ENCODE measurements around the gene CPO. TPM values are rescaled to one million over a fixed set of nuclear protein-coding genes. Genes with fewer than 3 reads are reported as not detected.
"Not testable (repeated sequence)": the region's sequence is repeated elsewhere in the genome, so short reads cannot be mapped to it uniquely, and the experiment has no call there.

Gene CPO
- polyA plus RNA-seq, 2 donors = 0.06 to 0.15 TPM

- no peaks in the 10 kb centered on the region for H3K36me3 ChIP-seq (ENCODE audit: control insufficient read depth in 2 of 2, insufficient read depth in 2 of 2, low read length in 1 of 2)
- no peaks in the 10 kb centered on the region for H3K27me3 ChIP-seq (ENCODE audit: control insufficient read depth in 1 of 2, insufficient read depth in 2 of 2, low read length in 2 of 2)
- no peaks in the 10 kb centered on the region for H3K9me3 ChIP-seq (ENCODE audit: control insufficient read depth in 2 of 2, insufficient read depth in 1 of 2, low read depth in 1 of 2, low read length in 1 of 2)
- H3K27ac ChIP-seq (ENCODE audit: low read depth in 2 of 2, low read length in 1 of 2) = no peak overlapping the region
- WGBS, 2 donors = 73 to 76% methylated on average over 6 of the region's 6 CpGs
- no peaks in the 10 kb centered on the region for H3K4me1 ChIP-seq (ENCODE audit: control insufficient read depth in 2 of 2, insufficient read depth in 2 of 2, low read length in 1 of 2)
- H3K4me3 ChIP-seq (ENCODE audit: low read depth in 1 of 2, low read length in 2 of 2) = no peak overlapping the region
Observed at GRCh38 chr2:206937555-206937954, 1.8 kb upstream of the CPO start.

- H3K9me3 ChIP-seq (ENCODE audit: control insufficient read depth in 2 of 2, insufficient read depth in 1 of 2, low read depth in 1 of 2, low read length in 1 of 2) = no peaks in the 10 kb centered on the region
- no peak overlapping the region for H3K27ac ChIP-seq (ENCODE audit: low read depth in 2 of 2, low read length in 1 of 2)
- no peaks in the 10 kb centered on the region for H3K27me3 ChIP-seq (ENCODE audit: control insufficient read depth in 1 of 2, insufficient read depth in 2 of 2, low read length in 2 of 2)
- H3K36me3 ChIP-seq (ENCODE audit: control insufficient read depth in 2 of 2, insufficient read depth in 2 of 2, low read length in 1 of 2) = no peaks in the 10 kb centered on the region
- no peak overlapping the region for H3K4me3 ChIP-seq (ENCODE audit: low read depth in 1 of 2, low read length in 2 of 2)
- no peaks in the 10 kb centered on the region for H3K4me1 ChIP-seq (ENCODE audit: control insufficient read depth in 2 of 2, insufficient read depth in 2 of 2, low read length in 1 of 2)
Observed at GRCh38 chr2:206940546-206940945, 1.2 kb downstream of the CPO start.

- H3K9me3 ChIP-seq (ENCODE audit: control insufficient read depth in 2 of 2, insufficient read depth in 1 of 2, low read depth in 1 of 2, low read length in 1 of 2) = no peaks in the 10 kb centered on the region
- H3K27ac ChIP-seq (ENCODE audit: low read depth in 2 of 2, low read length in 1 of 2) = no peak overlapping the region
- no peak overlapping the region for H3K4me3 ChIP-seq (ENCODE audit: low read depth in 1 of 2, low read length in 2 of 2)
- H3K36me3 ChIP-seq (ENCODE audit: control insufficient read depth in 2 of 2, insufficient read depth in 2 of 2, low read length in 1 of 2) = no peaks in the 10 kb centered on the region
- no peaks in the 10 kb centered on the region for H3K4me1 ChIP-seq (ENCODE audit: control insufficient read depth in 2 of 2, insufficient read depth in 2 of 2, low read length in 1 of 2)
- no peaks in the 10 kb centered on the region for H3K27me3 ChIP-seq (ENCODE audit: control insufficient read depth in 1 of 2, insufficient read depth in 2 of 2, low read length in 2 of 2)
- 46% methylated on average over 2 of the region's 2 CpGs for WGBS, 2 donors
Observed at GRCh38 chr2:206942592-206943478, 3.5 kb downstream of the CPO start.

GRCh38 chr2:206953404-206953803, 14.1 kb downstream of the CPO start:
- H3K27ac ChIP-seq (ENCODE audit: low read depth in 2 of 2, low read length in 1 of 2); H3K9me3 ChIP-seq (ENCODE audit: control insufficient read depth in 2 of 2, insufficient read depth in 1 of 2, low read depth in 1 of 2, low read length in 1 of 2); H3K4me1 ChIP-seq (ENCODE audit: control insufficient read depth in 2 of 2, insufficient read depth in 2 of 2, low read length in 1 of 2); H3K36me3 ChIP-seq (ENCODE audit: control insufficient read depth in 2 of 2, insufficient read depth in 2 of 2, low read length in 1 of 2); H3K4me3 ChIP-seq (ENCODE audit: low read depth in 1 of 2, low read length in 2 of 2); H3K27me3 ChIP-seq (ENCODE audit: control insufficient read depth in 1 of 2, insufficient read depth in 2 of 2, low read length in 2 of 2): not testable (repeated sequence)
- 91 to 97% methylated on average over 2 of the region's 2 CpGs for WGBS, 2 donors

- no peak overlapping the region for H3K27ac ChIP-seq (ENCODE audit: low read depth in 2 of 2, low read length in 1 of 2)
- H3K4me1 ChIP-seq (ENCODE audit: control insufficient read depth in 2 of 2, insufficient read depth in 2 of 2, low read length in 1 of 2) = no peaks in the 10 kb centered on the region
- H3K9me3 ChIP-seq (ENCODE audit: control insufficient read depth in 2 of 2, insufficient read depth in 1 of 2, low read depth in 1 of 2, low read length in 1 of 2) = peaks cover 0 to 4% of the 10 kb centered on the region in 2 donors
- no peaks in the 10 kb centered on the region for H3K27me3 ChIP-seq (ENCODE audit: control insufficient read depth in 1 of 2, insufficient read depth in 2 of 2, low read length in 2 of 2)
- H3K4me3 ChIP-seq (ENCODE audit: low read depth in 1 of 2, low read length in 2 of 2) = no peak overlapping the region
- H3K36me3 ChIP-seq (ENCODE audit: control insufficient read depth in 2 of 2, insufficient read depth in 2 of 2, low read length in 1 of 2) = no peaks in the 10 kb centered on the region
Observed at GRCh38 chr2:206955253-206955652, 15.9 kb downstream of the CPO start.

- WGBS, 2 donors = 81 to 86% methylated on average over 3 of the region's 3 CpGs
- Histone ChIP-seq H3K9me3 (ENCODE audit: control insufficient read depth in 2 of 2, insufficient read depth in 1 of 2, low read depth in 1 of 2, low read length in 1 of 2) (peaks cover 0 to 4% of the 10 kb centered on the region in 2 donors), H3K4me1 (ENCODE audit: control insufficient read depth in 2 of 2, insufficient read depth in 2 of 2, low read length in 1 of 2) (no peaks in the 10 kb centered on the region), H3K4me3 (ENCODE audit: low read depth in 1 of 2, low read length in 2 of 2) (no peak overlapping the region), H3K27ac (ENCODE audit: low read depth in 2 of 2, low read length in 1 of 2) (no peak overlapping the region), H3K36me3 (ENCODE audit: control insufficient read depth in 2 of 2, insufficient read depth in 2 of 2, low read length in 1 of 2) (no peaks in the 10 kb centered on the region), H3K27me3 (ENCODE audit: control insufficient read depth in 1 of 2, insufficient read depth in 2 of 2, low read length in 2 of 2) (no peaks in the 10 kb centered on the region)
Observed at GRCh38 chr2:206958261-206958660, 18.9 kb downstream of the CPO start.

- H3K27me3 ChIP-seq (ENCODE audit: control insufficient read depth in 1 of 2, insufficient read depth in 2 of 2, low read length in 2 of 2) = no peaks in the 10 kb centered on the region
- WGBS, 2 donors = 29 to 32% methylated on average over 4 of the region's 4 CpGs
- H3K36me3 ChIP-seq (ENCODE audit: control insufficient read depth in 2 of 2, insufficient read depth in 2 of 2, low read length in 1 of 2) = peaks cover 0 to 2% of the 10 kb centered on the region in 2 donors
- H3K4me3 ChIP-seq (ENCODE audit: low read depth in 1 of 2, low read length in 2 of 2) = no peak overlapping the region
- H3K27ac ChIP-seq (ENCODE audit: low read depth in 2 of 2, low read length in 1 of 2) = no peak overlapping the region
- peaks cover 0 to 3% of the 10 kb centered on the region in 2 donors for H3K4me1 ChIP-seq (ENCODE audit: control insufficient read depth in 2 of 2, insufficient read depth in 2 of 2, low read length in 1 of 2)
- no peaks in the 10 kb centered on the region for H3K9me3 ChIP-seq (ENCODE audit: control insufficient read depth in 2 of 2, insufficient read depth in 1 of 2, low read depth in 1 of 2, low read length in 1 of 2)
Observed at GRCh38 chr2:206962966-206963365, 23.6 kb downstream of the CPO start.

- Histone ChIP-seq H3K36me3 (ENCODE audit: control insufficient read depth in 2 of 2, insufficient read depth in 2 of 2, low read length in 1 of 2) (peaks cover 0 to 2% of the 10 kb centered on the region in 2 donors), H3K27ac (ENCODE audit: low read depth in 2 of 2, low read length in 1 of 2) (no peak overlapping the region), H3K4me3 (ENCODE audit: low read depth in 1 of 2, low read length in 2 of 2) (no peak overlapping the region), H3K4me1 (ENCODE audit: control insufficient read depth in 2 of 2, insufficient read depth in 2 of 2, low read length in 1 of 2) (peaks cover 0 to 3% of the 10 kb centered on the region in 2 donors), H3K9me3 (ENCODE audit: control insufficient read depth in 2 of 2, insufficient read depth in 1 of 2, low read depth in 1 of 2, low read length in 1 of 2) (no peaks in the 10 kb centered on the region), H3K27me3 (ENCODE audit: control insufficient read depth in 1 of 2, insufficient read depth in 2 of 2, low read length in 2 of 2) (no peaks in the 10 kb centered on the region)
- 59 to 61% methylated on average over 7 of the region's 7 CpGs for WGBS, 2 donors
Observed at GRCh38 chr2:206968134-206969086, 29.1 kb downstream of the CPO start.

GRCh38 chr2:206969192-206969591, 29.9 kb downstream of the CPO start:
- H3K4me1 ChIP-seq (ENCODE audit: control insufficient read depth in 2 of 2, insufficient read depth in 2 of 2, low read length in 1 of 2) = peaks cover 0 to 3% of the 10 kb centered on the region in 2 donors
- no peaks in the 10 kb centered on the region for H3K27me3 ChIP-seq (ENCODE audit: control insufficient read depth in 1 of 2, insufficient read depth in 2 of 2, low read length in 2 of 2)
- 88% methylated on average over 6 of the region's 6 CpGs for WGBS, 2 donors
- no peak overlapping the region for H3K27ac ChIP-seq (ENCODE audit: low read depth in 2 of 2, low read length in 1 of 2)
- H3K36me3 ChIP-seq (ENCODE audit: control insufficient read depth in 2 of 2, insufficient read depth in 2 of 2, low read length in 1 of 2) = peaks cover 0 to 2% of the 10 kb centered on the region in 2 donors
- H3K9me3 ChIP-seq (ENCODE audit: control insufficient read depth in 2 of 2, insufficient read depth in 1 of 2, low read depth in 1 of 2, low read length in 1 of 2) = no peaks in the 10 kb centered on the region
- no peak overlapping the region for H3K4me3 ChIP-seq (ENCODE audit: low read depth in 1 of 2, low read length in 2 of 2)

Measured in esophagus (tissue), 2 donors.